Central memory CD8-positive, alpha-beta T cell (primary cell): Measurements from ENCODE around the gene SLC51A.

Experiments used
- ATAC-seq: fragments of 150-1000 bp; cut with Tn5 transposase; replicated peaks from 2 replicates; pipeline ENCODE4 v1.10.0; 2022; ENCODE audit warnings: mild to moderate bottlenecking, moderate FRiP score, moderate number of reproducible peaks; ENCODE audit not compliant: poor library complexity, severe bottlenecking; ENCODE audit errors: extremely low read depth
- DNase-seq, 2 donors: peaks; one replicate each; pipeline ENCODE4 v3.0.0; 2021; ENCODE audit warnings: low spot score in 2 of 2
- H3K27ac Mint-ChIP-seq: one replicate; pipeline ENCODE4 v1.8.0; 2022; ENCODE audit warnings: low read depth, mild to moderate bottlenecking, moderate library complexity, mixed read lengths
- H3K27me3 Mint-ChIP-seq: one replicate; pipeline ENCODE4 v1.8.0; 2022; ENCODE audit warnings: mixed read lengths
- H3K36me3 Mint-ChIP-seq: one replicate; pipeline ENCODE4 v1.8.0; 2022; ENCODE audit warnings: mild to moderate bottlenecking, moderate library complexity, mixed read lengths; ENCODE audit not compliant: insufficient read depth
- H3K4me1 Mint-ChIP-seq: one replicate; pipeline ENCODE4 v1.8.0; 2022; ENCODE audit warnings: mixed read lengths
- H3K4me3 Mint-ChIP-seq: one replicate; pipeline ENCODE4 v1.8.0; 2022; ENCODE audit warnings: mild to moderate bottlenecking, moderate library complexity, mixed read lengths
- H3K9me3 Mint-ChIP-seq: one replicate; pipeline ENCODE4 v1.8.0; 2022; ENCODE audit warnings: mixed read lengths

The SLC51A gene

DNA sequence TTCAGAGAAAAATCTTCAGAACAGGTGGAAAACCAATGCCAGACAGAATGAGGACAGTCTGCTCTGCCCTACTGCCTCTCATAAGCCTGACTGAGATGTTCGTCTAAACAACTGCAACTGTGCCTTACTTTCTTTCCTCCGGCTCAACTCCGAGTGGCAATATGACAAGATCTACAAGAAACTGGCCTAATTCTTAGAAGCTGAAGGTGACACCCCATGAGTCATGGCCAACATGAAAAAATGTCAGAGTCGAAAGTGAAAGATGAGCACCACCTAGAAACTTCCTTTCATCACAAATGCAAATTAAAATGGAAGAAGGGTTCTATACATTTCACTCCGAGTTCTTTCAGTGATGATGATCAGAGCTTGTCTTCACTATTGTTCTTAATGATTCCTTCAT is 58.3 kb downstream of the SLC51A start:
- peaks cover 2% of the 10 kb centered on the region for H3K36me3 Mint-ChIP-seq
- no peaks in the 10 kb centered on the region for H3K9me3 Mint-ChIP-seq
- no peaks in the 10 kb centered on the region for H3K27me3 Mint-ChIP-seq
- H3K27ac Mint-ChIP-seq: peak overlapping the region; percentile 91
- DNase-seq: peak in 1 of 2 donors; percentile 44
- H3K4me3 Mint-ChIP-seq: peak overlapping the region; percentile 76
- ATAC-seq: peak; percentile 98
- peaks cover 38% of the 10 kb centered on the region for H3K4me1 Mint-ChIP-seq

DNA sequence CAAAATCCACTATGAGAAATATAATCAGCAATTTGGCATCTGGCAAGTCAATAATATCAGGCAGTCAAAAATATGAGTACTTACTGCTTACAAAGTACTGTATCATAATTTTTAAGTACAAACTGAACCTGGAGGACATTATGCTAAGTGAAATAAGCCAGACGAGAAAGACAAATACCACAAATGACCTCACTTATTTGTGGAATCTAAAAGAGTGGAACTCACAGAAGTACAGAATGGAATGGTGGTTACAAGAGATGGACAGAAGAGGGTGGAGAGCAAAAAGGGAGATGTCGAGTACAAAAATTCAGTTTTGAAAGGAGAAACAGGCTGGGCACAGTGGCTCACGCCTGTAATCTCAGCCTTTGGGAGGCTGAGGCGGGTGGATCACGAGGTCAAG is 58.8 kb downstream of the SLC51A start:
- peak overlapping the region; percentile 91 for H3K27ac Mint-ChIP-seq
- no peak for DNase-seq
- peaks cover 36% of the 10 kb centered on the region for H3K4me1 Mint-ChIP-seq
- peak overlapping the region; percentile 76 for H3K4me3 Mint-ChIP-seq
- no peak for ATAC-seq
- H3K36me3 Mint-ChIP-seq: peaks cover 3% of the 10 kb centered on the region
- H3K9me3 Mint-ChIP-seq: no peaks in the 10 kb centered on the region
- no peaks in the 10 kb centered on the region for H3K27me3 Mint-ChIP-seq

DNA sequence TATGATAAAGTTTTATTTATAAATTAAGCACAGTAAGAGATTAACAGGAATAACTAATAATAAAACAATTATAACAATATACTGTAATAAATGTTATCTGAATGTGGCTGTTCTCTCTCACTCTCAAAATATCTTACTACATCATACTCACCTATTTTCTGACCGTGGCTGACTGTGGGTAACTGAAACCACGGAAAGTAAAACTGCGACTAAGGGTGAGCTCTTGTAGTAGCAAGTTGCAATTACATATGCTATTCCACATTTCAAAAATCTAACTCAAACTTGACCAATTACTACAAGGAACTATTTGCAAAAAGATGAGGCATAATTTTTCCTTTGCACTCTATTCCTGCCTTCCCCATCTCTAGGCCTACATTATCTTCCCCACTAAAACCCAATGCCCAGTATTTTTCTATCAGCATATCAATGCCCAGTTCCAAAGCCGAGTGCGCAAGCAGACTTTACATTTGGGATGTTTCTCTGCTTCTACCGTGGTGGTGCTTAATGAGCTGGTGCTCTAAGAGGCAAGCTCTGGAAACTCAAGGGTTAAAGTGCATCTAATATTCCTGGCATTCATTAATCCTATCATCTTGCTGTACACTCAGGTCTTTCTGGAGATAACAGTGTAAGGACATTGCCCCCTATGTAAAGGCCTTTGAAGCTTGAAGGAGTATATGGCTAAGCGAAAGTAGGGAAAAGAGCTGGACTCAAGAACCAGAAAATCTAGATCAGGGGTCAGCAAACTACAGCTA is 64.5 kb downstream of the SLC51A start:
- ATAC-seq (no peak), DNase-seq (no peak)
- Mint-ChIP-seq H3K27me3 (no peaks in the 10 kb centered on the region), H3K4me3 (no peak overlapping the region), H3K9me3 (no peaks in the 10 kb centered on the region), H3K4me1 (peaks cover 39% of the 10 kb centered on the region), H3K27ac (no peak overlapping the region), H3K36me3 (peaks cover 6% of the 10 kb centered on the region)

DNA sequence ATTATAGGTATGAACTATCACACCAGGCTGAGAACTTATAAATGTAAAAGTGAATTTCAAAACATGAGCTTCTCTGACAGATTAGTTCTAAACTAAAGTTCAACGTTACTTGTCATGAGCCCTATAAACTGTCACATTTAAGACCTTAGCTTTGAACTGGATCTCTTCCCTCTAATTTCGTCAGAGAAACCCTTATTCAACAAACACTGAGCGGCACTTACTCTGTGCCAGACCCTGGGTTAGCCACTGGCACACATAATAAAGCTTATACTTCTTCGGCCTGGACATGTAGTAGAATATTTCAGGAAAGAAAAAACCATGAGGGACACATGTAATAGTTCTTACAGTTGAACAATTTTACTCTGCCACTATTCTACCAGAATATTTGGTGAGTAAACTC is 65.6 kb downstream of the SLC51A start:
- Mint-ChIP-seq H3K4me3 (no peak overlapping the region), H3K4me1 (peaks cover 48% of the 10 kb centered on the region), H3K36me3 (peaks cover 6% of the 10 kb centered on the region), H3K9me3 (no peaks in the 10 kb centered on the region), H3K27ac (no peak overlapping the region), H3K27me3 (no peaks in the 10 kb centered on the region)
- no peak for DNase-seq
- no peak for ATAC-seq
